Fibroblast of mammary gland (primary cell): ENCODE measurements around the gene ALG5.

ENCODE experiments used
- DNase-seq: peaks from one replicate; pipeline ENCODE4 v3.0.0-alpha.2; 2010; ENCODE audit warnings: low read depth
- H3K4me3 ChIP-seq: 2 replicates; pipeline ENCODE4 v1.5.1; 2011; ENCODE audit warnings: low read depth, mild to moderate bottlenecking, low read length, moderate library complexity; ENCODE audit not compliant: control insufficient read depth
- CTCF ChIP-seq: conservative IDR thresholded peaks from 2 replicates; pipeline ENCODE4 v1.5.1; 2011; ENCODE audit warnings: low read depth, low read length, inconsistent platforms; ENCODE audit not compliant: control insufficient read depth, insufficient read depth

Gene ALG5

DNA sequence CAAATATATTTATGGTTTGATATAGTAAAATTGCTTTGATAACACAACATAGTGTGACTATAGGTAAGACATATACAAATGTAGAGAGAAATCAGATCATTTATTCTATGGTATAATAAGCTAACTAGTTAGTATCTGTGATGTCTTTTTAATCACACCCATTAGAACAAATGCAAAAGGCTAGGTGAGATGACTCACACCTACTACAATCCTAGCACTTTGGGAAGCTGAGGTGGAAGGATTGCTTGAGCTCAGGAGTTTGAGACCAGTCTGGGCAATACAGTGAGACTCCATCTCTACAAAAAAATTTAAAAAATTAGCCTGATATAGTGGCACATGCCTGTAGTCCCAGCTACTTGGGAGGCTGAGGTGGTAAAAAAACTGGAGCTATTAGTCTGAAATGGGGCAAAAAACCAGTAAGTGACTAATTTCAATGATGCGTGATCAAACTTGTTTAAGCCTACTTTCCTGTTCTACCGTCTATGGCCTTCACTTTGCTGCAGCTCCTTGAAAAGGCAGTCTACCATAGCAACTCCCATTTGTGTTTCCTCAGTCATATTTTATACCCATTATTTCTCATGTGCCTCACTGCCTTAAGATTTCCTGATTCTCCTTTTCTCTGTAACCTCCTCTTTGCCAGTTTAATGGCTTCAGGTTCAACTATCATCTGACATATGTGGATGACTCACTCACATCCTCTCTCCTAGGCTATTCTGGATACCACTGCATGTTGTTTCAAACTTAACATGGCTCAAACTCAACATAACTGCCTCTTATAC is 12.5 kb downstream of the ALG5 start:
- TF ChIP-seq CTCF: no peak
- no peak overlapping the region for H3K4me3 ChIP-seq
- peak; percentile 57 for DNase-seq

DNA sequence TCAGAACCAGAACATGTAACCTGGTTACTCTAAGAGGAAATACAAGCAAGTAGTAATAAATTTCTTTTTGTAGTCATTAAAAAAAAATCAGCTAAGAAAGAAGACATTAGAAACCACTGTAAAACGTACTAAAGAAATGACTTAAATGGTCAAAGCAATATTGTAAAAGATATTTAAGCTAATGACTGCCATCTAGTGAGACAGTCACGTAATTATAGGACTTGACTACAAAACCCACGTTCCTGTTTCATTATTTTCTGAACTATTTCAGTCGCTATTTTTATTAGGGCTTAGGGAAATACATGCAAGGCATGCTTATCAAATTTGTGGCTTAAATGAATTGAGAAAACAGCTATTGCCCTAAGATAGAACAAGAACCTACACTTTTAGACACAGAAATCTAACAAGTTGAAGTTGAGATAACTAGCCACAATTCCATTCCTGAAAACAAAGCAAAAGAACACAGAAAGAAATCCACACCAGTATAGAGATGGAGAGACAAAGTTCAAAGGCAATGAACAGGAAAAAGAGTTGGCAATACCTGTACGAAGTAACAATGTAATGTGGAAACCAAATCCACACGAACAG is 17.9 kb downstream of the ALG5 start:
- H3K4me3 ChIP-seq: no peak overlapping the region
- TF ChIP-seq CTCF: peak; percentile 52
- peak; percentile 75 for DNase-seq

DNA sequence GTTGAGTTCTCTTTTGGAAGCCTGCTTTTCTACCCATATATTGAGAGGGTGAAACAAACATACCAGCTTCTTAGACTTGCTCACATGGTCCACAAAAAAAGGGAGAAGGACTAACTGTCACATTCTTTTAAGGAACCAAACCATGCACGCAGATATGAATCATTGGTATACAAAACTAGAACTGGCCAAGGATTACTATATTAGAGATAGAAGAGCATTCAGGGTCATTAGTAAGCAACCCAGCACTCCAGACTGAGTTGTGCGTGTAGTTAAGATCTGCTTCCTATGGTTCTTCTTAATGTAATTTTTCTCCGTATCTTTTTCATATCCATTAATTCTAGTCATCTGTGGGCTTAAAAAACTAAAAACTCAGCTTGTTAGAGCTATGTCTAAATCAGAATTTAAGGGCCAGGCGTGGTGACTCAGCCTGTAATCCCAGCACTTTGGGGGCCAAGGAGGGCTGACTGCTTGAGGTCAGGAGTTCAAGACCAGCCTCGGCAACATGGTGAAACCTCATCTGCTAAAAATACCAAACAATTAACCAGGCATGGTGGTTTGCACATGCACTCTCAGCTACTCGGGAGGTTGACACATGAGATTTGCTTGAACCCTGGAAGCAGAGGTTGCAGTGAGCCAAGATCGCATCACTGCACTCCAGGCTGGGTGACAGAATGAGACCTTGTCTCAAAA is 19.6 kb downstream of the ALG5 start:
- DNase-seq: peak; percentile 29
- no peak overlapping the region for H3K4me3 ChIP-seq
- TF ChIP-seq CTCF: no peak

DNA sequence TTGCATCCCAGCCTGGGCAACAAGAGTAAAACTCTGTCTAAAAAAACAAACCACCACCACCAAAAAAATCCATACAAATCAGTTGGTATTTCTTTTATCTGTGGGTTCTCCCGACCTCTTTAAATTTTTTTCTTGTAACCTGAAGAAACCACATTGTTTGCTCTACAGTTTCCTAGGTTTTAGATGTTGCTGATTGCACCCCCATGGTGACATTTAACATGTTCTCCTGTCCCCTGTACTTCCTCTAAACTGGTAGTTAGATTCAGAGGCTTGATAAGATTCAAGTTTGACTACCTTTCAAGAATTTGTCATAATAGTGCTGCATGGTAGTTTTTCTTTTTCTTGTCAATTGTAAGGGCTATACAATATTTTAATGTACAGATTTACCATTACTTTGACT is 24.0 kb downstream of the ALG5 start:
- H3K4me3 ChIP-seq: no peak overlapping the region
- no peak for TF ChIP-seq CTCF
- no peak for DNase-seq

- no peak for TF ChIP-seq CTCF
- no peak overlapping the region for H3K4me3 ChIP-seq
- DNase-seq: no peak
These were observed 25.4 kb downstream of the ALG5 start for GRCh38 chr13:36973621-36974295.

DNA sequence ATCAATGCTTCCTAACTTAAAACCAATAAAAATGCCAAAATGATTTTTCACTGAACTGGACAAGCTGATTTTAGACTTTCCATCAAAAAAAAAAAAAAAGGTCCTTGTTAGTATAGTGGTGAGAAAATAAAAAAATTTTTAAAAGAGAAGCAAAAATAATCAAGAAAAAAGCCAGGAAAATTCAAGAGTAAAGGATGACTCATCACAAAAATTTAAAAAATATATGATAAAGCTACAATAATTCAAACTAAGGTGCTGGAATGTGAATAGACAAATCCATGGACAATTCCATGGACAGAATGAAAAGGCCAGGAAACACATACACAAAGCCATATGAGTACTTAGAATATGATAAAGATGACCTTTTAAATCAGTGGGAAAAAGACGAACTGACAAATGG is 26.1 kb downstream of the ALG5 start:
- no peak overlapping the region for H3K4me3 ChIP-seq
- no peak for TF ChIP-seq CTCF
- no peak for DNase-seq
